ENCODE measurements around the gene GPX4.

The GPX4 gene

DNA sequence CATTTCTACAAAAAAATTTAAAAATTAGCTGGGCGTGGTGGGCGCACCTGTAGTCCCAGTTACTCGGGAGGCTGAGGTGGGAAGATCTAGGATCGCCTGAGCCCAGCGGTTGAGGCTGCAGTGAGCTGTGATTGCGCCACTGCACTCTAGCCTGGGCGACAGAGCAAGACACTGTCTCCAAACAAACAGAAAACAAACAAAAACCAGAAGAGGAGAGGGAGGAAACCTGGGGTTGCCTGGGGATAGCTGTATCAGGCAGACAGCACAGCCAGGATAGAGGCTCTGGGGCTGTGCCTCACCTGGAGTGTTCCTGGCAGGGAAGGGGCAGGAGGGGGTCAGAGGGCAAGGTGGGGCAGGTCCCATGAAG, 6.0 kb upstream of the GPX4 start:
- DNase-seq, result no peak
- peaks cover 4% of the 10 kb centered on the region for H3K4me1 ChIP-seq
- H3K27me3 ChIP-seq, result no peaks in the 10 kb centered on the region

DNA sequence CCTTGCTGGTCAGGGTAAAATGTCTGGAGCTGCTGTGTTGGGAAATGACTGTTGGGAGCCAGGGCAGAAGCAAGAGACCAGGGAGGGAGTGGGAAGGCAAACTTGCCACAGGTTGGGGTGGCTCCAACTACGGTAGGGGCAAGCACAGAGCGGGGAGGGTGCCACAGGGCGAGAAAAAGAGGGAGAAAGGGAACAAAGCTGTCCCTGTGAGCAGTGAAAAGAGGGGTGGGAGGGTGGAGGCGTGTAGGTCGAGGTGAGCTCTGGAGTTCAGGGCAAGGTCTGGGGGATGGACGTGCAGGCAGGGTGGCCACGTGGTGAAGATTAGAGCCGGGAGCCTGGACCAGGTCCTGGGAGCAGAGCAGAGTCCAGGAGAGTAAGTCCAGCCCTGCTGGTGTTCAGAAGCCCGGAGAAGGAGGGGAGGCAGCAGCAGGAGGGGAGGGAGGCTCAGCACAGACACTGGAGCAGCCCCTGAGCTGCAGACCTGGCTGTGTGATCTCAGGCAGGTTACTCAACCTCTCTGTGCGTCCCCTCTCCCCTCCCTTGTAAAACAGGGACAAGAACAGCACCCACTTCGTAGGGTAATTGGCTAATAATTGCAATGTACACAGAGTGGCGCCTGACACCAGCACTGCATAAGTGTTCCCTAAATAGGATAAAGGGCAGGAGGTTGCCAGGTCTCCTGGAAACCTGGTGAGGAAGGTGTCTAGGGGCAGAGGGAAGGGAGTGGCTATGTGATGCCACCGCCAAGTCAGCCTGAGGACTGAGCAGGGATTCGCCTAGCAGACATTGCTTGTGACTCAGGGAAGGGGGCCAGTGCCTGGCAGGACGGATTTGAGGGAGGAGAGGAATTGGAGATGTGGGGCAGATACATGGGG, 5.4 kb upstream of the GPX4 start:
- H3K9me3 ChIP-seq, result no peaks in the 10 kb centered on the region
- H3K4me3 ChIP-seq (ENCODE audit: low read depth, low read length), result no peak overlapping the region
- TF ChIP-seq, protein P1, sequence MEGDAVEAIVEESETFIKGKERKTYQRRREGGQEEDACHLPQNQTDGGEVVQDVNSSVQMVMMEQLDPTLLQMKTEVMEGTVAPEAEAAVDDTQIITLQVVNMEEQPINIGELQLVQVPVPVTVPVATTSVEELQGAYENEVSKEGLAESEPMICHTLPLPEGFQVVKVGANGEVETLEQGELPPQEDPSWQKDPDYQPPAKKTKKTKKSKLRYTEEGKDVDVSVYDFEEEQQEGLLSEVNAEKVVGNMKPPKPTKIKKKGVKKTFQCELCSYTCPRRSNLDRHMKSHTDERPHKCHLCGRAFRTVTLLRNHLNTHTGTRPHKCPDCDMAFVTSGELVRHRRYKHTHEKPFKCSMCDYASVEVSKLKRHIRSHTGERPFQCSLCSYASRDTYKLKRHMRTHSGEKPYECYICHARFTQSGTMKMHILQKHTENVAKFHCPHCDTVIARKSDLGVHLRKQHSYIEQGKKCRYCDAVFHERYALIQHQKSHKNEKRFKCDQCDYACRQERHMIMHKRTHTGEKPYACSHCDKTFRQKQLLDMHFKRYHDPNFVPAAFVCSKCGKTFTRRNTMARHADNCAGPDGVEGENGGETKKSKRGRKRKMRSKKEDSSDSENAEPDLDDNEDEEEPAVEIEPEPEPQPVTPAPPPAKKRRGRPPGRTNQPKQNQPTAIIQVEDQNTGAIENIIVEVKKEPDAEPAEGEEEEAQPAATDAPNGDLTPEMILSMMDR (IDR thresholded peaks at IDR 0.05; ENCODE audit: low read depth, low read length), result no peak
- DNase-seq, result no peak
- no peaks in the 10 kb centered on the region for H3K27me3 ChIP-seq
- H3K4me1 ChIP-seq, result peaks cover 4% of the 10 kb centered on the region
- H3K36me3 ChIP-seq, result peaks cover 9% of the 10 kb centered on the region

More for the DNA sequence above, 6.0 kb upstream of the GPX4 start:
- Histone ChIP-seq H3K9me3 (no peaks in the 10 kb centered on the region), H3K4me3 (ENCODE audit: low read depth, low read length) (no peak overlapping the region), H3K36me3 (peaks cover 15% of the 10 kb centered on the region)
- TF ChIP-seq, protein P1 (IDR thresholded peaks at IDR 0.05; ENCODE audit: low read depth, low read length), result no peak

DNA sequence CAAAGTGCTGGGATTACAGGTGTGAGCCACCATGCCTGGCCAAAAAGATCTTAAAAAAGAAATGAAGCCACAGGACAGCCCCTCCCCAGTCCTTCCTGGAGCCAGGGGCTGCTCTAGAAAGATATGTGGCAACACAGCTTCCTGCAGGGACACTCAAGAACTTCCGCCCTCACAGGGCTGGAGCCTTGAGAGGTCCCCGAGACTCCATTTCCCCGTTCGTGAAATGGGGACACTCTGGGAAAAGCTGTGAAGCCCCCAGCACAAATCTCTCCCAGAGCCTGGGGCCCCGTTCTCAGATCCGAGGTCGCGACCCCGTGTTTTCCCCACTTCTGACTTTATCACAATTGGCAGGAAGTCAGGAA, 2.5 kb upstream of the GPX4 start:
- Histone ChIP-seq H3K36me3 (peaks cover 4% of the 10 kb centered on the region), H3K9me3 (no peaks in the 10 kb centered on the region), H3K4me3 (ENCODE audit: low read depth, low read length) (no peak overlapping the region), H3K4me1 (no peaks in the 10 kb centered on the region), H3K27me3 (no peaks in the 10 kb centered on the region)
- TF ChIP-seq, protein P1 (IDR thresholded peaks at IDR 0.05; ENCODE audit: low read depth, low read length), result no peak
- no peak for DNase-seq

DNA sequence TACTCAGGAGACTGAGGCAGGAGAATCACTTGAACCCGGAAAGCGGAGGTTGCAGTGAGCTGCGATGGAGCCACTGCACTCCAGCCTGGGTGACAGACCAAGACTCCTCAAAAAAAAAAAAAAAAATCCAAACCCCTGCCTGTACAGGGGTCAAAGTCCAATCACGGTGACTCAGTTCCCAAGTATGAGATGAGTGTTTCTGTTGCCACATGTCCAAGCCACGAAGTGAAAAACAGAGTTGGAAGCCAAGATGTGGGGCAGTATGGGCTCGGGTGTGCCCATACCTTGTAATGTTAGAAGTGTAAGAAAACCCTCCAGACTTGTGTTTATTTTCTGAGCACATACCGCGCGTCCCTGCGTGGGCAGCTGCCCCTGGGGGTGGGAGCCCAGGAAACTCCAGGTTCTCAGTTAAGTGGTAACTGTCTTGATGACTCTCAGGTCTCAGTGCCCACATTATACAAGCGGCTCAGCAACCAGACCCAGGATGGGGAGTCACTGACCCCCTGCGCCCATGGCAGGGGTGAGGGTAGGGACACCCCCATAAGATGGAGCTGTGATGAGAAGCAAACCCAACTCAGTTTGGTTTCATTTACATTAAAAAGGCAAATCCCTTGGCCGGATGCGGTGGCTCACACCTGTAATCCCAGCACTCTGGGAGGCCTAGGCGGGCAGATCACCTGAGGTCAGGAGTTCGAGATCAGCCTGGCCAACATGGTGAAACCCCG, 1.2 kb upstream of the GPX4 start:
- TF ChIP-seq, protein P1 (IDR thresholded peaks at IDR 0.05; ENCODE audit: low read depth, low read length), result no peak
- DNase-seq, result no peak
- Histone ChIP-seq H3K4me1 (no peaks in the 10 kb centered on the region), H3K4me3 (ENCODE audit: low read depth, low read length) (no peak overlapping the region), H3K27me3 (no peaks in the 10 kb centered on the region), H3K36me3 (peaks cover 16% of the 10 kb centered on the region), H3K9me3 (no peaks in the 10 kb centered on the region)

DNA sequence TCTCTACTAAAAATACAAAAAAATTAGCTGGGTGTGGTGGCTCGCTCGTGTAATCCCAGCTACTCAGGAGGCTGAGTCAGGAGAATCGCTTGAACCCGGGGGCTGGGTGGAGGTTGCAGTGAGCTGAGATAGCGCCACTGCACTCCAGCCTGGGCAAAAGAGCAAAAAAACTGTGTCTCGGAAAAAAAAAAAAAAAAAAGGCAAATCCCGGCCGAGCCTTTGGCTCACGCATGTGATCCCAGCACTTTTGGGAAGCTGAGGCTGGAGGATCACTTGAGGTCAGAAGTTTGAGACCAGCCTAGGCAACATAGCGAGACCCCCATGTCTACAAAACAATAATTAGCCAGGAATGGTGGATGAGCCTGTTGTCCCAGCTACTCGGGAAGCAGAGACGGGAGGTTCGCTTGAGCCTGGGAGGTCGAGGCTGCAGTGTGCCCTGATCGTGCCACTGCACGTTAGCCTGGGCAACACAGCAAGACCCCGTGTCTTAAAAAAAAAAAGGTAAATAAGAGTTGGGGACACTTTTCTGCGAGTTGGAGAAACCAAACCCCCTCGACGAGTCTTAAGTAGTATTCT, 574 bp upstream of the GPX4 start:
- Histone ChIP-seq H3K36me3 (peaks cover 18% of the 10 kb centered on the region), H3K27me3 (no peaks in the 10 kb centered on the region), H3K9me3 (no peaks in the 10 kb centered on the region), H3K4me1 (no peaks in the 10 kb centered on the region), H3K4me3 (ENCODE audit: low read depth, low read length) (peak overlapping the region; percentile 16; the same call in 1 of the 2 replicates)
- TF ChIP-seq, protein P1 (IDR thresholded peaks at IDR 0.05; ENCODE audit: low read depth, low read length), result no peak
- no peak for DNase-seq
